Erythroblast (primary cell): ENCODE data around the gene ALG9.

ENCODE experiments used
- GATA1 ChIP-seq: IDR thresholded peaks from 2 replicates; pipeline ENCODE4 v1.6.1; 2011; ENCODE audit warnings: low read depth, mild to moderate bottlenecking, control low read depth, low read length, moderate library complexity
- POLR2A ChIP-seq: IDR thresholded peaks from 2 replicates; pipeline ENCODE4 v1.6.1; 2011; ENCODE audit warnings: mild to moderate bottlenecking, low read length

GRCh38 chr11:111764621-111765020, 106.8 kb downstream of the ALG9 start:
- TF ChIP-seq POLR2A, result no peak
- TF ChIP-seq GATA1, result no peak
